Adrenal gland (tissue), 12 donors: ENCODE measurements around the gene DMD. TPM values are rescaled to one million over a fixed set of nuclear protein-coding genes. Genes with fewer than 3 reads are reported as not detected.
"Not testable (repeated sequence)": the region's sequence is repeated elsewhere in the genome, so short reads cannot be mapped to it uniquely, and the experiment has no call there.

Experiments
- DNase-seq, 7 donors: peaks; one replicate each; pipeline ENCODE4 v3.0.0-alpha.2; 2019 to 2020
- H3K27ac ChIP-seq, 5 donors: fragments of 200-600 bp; sonication (generic) in 4 of 5; 1 replicate in 3 of 5; 2 replicates in 2 of 5; pipeline versions ENCODE4 v1.5.1 to v1.8.0; 2016 to 2020; ENCODE audit warnings: mild to moderate bottlenecking in 1 of 5
- H3K27me3 ChIP-seq: fragments of 200-600 bp; 2 replicates; pipeline ENCODE4 v1.8.0; 2021
- H3K36me3 ChIP-seq, 2 donors: fragments of 200-600 bp; replicated peaks in 1 of 2; 1 replicate in 1 of 2; 2 replicates in 1 of 2; pipeline versions ENCODE4 v1.5.1 to v1.8.0; 2018 to 2022
- H3K4me1 ChIP-seq, 2 donors: fragments of 200-600 bp; replicated peaks in 1 of 2; 1 replicate in 1 of 2; 2 replicates in 1 of 2; pipeline versions ENCODE4 v1.5.1 to v1.8.0; 2018 to 2021
- H3K4me3 ChIP-seq, 4 donors: fragments of 200-600 bp; sonication (generic) in 3 of 4; one replicate each; pipeline ENCODE4 v1.5.1; 2016 to 2018
- H3K9me3 ChIP-seq, 3 donors: fragments of 200-600 bp; sonication (generic) in 1 of 3; replicated peaks in 1 of 3; 1 replicate in 2 of 3; 2 replicates in 1 of 3; pipeline versions ENCODE4 v1.5.1 to v1.8.0; 2016 to 2021
- POLR2A ChIP-seq, 2 donors: fragments of 450-650 bp; IDR thresholded peaks; one replicate each; pipeline ENCODE4 v1.6.1; 2017; ENCODE audit warnings: antibody characterized with exemption in 2 of 2, mild to moderate bottlenecking in 2 of 2, moderate library complexity in 1 of 2
- WGBS, 4 donors: extraction: QIAGEN DNeasy Blood & Tissue Kit in 2 of 4; methylation state at CpG; one replicate each; pipeline versions ENCODE4 v1.1.5 to v1.1.7; 2013 to 2017; 5-methylcytosine and 5-hydroxymethylcytosine counted together
- intact Hi-C, 2 donors: fragments of 100-400 bp; cut with DNase I; formaldehyde crosslinking; loops; one replicate each; pipeline versions ENCODE4 v1.14.1 to v1.15.0; 2022 to 2023
- polyA plus RNA-seq, 3 donors: library from polyadenylated mRNA; stranded (reverse); fragments of 200-250 nt in 2 of 3; fragments of 350-450 nt in 1 of 3; fragmentation: Illumina TruSeq in 1 of 3; extraction: RNeasy Lipid Tissue Mini Kit (QIAGEN cat#74804) in 1 of 3; gene quantifications; one replicate each; pipeline ENCODE4 v1.2.3, GENCODE V29; 2013 to 2014
- total RNA-seq, 9 donors: library from RNA; depleted of rRNA in 4 of 9; stranded (reverse); fragments of >200 nt in 4 of 9; fragments of 120-200 nt in 1 of 9; fragmentation: NEBNext Ultra II Directional in 1 of 9; extraction: Animal tissue kit (Norgen Biotek cat#: 25700) in 1 of 9; gene quantifications; one replicate each; pipeline versions ENCODE4 v1.1.0 to v1.2.4, GENCODE V29; 2013 to 2023
- TF ChIP-seq, protein P1 (sequence below), 6 experiments: fragments of 450-650 bp in 4 of 6; fragments of 200-600 bp in 2 of 6; sonication (generic) in 1 of 6; IDR thresholded peaks; 1 replicate in 5 of 6; 2 replicates in 1 of 6; pipeline versions ENCODE4 v1.5.1 to v1.8.0; 2016 to 2021; ENCODE audit warnings: antibody characterized with exemption in 6 of 6, mild to moderate bottlenecking in 2 of 6, moderate library complexity in 1 of 6
- donor health status: healthy with polysubstance abuse.
- donor health status: Bipolar disorder and iron deficiency.
- donor health status: DM: yes; HTN: yes; CAD: no.
- donor health status: DM: no; HTN: no; CAD: no.
- donor health status: DM: no; HTN: no; CAD: no.
- donor health status: DM: yes; HTN: yes; CAD: no.

Gene DMD
- total and polyA plus RNA-seq, 12 donors, result 14.6 to 89.7 (median 36.2) TPM

DNA sequence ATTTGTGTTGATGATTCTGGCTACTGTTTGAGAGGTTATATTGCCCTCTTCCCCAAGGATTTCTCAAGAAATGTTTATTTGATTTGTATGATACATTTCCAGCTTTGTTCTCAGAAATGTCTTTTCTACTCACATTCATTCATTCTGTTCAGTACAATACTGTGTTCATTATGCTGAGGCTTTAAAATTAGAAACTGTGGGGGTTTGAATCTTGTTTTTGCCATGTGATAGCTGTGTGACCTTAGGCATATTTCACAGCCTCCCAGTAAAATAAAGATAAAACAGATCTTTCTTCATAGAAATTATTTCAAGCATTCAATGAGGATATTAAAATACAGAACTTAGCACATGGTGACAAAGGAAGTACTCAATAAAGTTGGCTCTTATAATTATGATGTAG, 123.9 kb downstream of the DMD start:
- Histone ChIP-seq H3K27ac (no peak overlapping the region), H3K4me3 (no peak overlapping the region), H3K4me1 (no peaks in the 10 kb centered on the region), H3K9me3 (no peaks in the 10 kb centered on the region), H3K36me3 (no peaks in the 10 kb centered on the region), H3K27me3 (no peaks in the 10 kb centered on the region)
- TF ChIP-seq, protein P1, sequence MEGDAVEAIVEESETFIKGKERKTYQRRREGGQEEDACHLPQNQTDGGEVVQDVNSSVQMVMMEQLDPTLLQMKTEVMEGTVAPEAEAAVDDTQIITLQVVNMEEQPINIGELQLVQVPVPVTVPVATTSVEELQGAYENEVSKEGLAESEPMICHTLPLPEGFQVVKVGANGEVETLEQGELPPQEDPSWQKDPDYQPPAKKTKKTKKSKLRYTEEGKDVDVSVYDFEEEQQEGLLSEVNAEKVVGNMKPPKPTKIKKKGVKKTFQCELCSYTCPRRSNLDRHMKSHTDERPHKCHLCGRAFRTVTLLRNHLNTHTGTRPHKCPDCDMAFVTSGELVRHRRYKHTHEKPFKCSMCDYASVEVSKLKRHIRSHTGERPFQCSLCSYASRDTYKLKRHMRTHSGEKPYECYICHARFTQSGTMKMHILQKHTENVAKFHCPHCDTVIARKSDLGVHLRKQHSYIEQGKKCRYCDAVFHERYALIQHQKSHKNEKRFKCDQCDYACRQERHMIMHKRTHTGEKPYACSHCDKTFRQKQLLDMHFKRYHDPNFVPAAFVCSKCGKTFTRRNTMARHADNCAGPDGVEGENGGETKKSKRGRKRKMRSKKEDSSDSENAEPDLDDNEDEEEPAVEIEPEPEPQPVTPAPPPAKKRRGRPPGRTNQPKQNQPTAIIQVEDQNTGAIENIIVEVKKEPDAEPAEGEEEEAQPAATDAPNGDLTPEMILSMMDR (IDR thresholded peaks at IDR 0.05), result no peak
- no peak for TF ChIP-seq POLR2A (IDR thresholded peaks at IDR 0.05)
- no peak for DNase-seq
- intact Hi-C loops, result no loop called here

DNA sequence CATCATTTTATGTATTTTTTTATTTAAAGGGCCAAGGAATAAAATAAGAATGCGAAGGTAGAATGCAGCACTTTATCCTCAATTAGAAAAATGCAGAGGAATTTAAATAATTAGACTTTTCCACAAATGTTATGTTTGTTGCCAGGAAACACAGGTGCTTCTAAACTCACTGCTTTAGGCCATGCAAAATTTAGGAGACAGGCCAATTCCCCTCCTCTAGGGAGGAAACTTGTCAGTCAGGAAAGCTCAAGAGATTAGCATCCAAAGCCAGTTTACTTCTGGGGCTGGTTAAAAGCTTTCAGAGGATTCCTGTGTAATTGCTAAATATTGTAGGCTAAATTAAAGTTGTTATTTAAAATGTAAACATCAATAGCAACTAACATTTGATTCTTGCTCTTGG, 124.5 kb downstream of the DMD start:
- H3K27me3 ChIP-seq, result no peaks in the 10 kb centered on the region
- no peak overlapping the region for H3K27ac ChIP-seq

DNA sequence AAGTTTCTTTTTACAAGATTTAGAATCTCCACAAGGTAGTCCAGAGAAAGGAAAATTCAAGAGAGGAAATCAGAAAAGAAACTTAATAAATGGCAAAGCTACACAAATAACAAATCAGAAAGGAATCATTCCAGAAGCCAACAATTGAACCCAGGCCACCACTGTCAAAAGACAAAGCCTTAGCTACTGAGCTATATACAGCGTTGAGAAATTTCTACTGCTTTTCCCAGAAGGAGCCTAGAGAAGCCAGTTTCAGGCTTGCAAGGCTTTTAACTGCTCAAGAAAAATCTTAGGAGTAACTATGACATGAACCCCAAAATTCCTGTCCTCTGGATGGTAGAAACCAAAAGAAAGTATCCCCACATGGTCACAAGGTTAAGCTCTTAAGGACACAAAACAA, 129.0 kb downstream of the DMD start:
- intact Hi-C loops, result no loop called here
- Histone ChIP-seq H3K4me1 (no peaks in the 10 kb centered on the region), H3K27ac (no peak overlapping the region), H3K36me3 (no peaks in the 10 kb centered on the region), H3K9me3 (no peaks in the 10 kb centered on the region), H3K27me3 (no peaks in the 10 kb centered on the region), H3K4me3 (no peak overlapping the region)
- WGBS, 4 donors, result 69 to 95% (median 82%) methylated on average over 1 of the region's 1 CpG
- TF ChIP-seq, protein P1 (IDR thresholded peaks at IDR 0.05), result no peak
- TF ChIP-seq POLR2A (IDR thresholded peaks at IDR 0.05), result no peak
- DNase-seq, result no peak

More for the DNA sequence above, 124.5 kb downstream of the DMD start:
- no peaks in the 10 kb centered on the region for H3K4me1 ChIP-seq
- no peak for TF ChIP-seq POLR2A (IDR thresholded peaks at IDR 0.05)
- TF ChIP-seq, protein P1 (IDR thresholded peaks at IDR 0.05), result no peak
- no peaks in the 10 kb centered on the region for H3K9me3 ChIP-seq
- DNase-seq, result no peak
- intact Hi-C loops, result no loop called here
- H3K36me3 ChIP-seq, result no peaks in the 10 kb centered on the region
- 87 to 94% (median 88%) methylated on average over 1 of the region's 1 CpG for WGBS, 4 donors
- H3K4me3 ChIP-seq, result no peak overlapping the region

DNA sequence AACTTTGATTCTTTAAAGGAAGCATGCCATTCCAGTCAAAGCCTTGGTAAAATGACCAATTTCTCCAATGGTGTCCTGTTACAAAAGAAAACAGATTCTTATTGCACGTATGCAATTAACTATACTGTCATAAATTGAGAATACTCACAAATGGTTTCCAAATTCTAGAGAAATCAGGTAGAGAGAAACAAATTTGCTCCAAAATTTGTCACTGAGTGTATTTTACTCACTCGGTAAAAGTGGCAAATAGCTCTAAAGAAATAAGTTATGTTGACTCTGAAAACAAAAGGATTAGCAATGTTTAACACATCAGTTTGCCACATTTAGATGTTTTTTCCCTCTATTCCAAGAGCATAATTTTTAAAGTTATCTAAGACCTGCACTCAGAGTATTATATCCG, 133.1 kb downstream of the DMD start:
- no peaks in the 10 kb centered on the region for H3K27me3 ChIP-seq
- DNase-seq, result no peak
- intact Hi-C loops, result no loop called here
- H3K36me3 ChIP-seq, result no peaks in the 10 kb centered on the region
- H3K4me3 ChIP-seq, result no peak overlapping the region
- no peaks in the 10 kb centered on the region for H3K9me3 ChIP-seq
- WGBS, 4 donors, result 63 to 93% (median 90%) methylated on average over 3 of the region's 3 CpGs
- H3K27ac ChIP-seq, result no peak overlapping the region
- TF ChIP-seq, protein P1 (IDR thresholded peaks at IDR 0.05), result no peak
- TF ChIP-seq POLR2A (IDR thresholded peaks at IDR 0.05), result no peak
- no peaks in the 10 kb centered on the region for H3K4me1 ChIP-seq

DNA sequence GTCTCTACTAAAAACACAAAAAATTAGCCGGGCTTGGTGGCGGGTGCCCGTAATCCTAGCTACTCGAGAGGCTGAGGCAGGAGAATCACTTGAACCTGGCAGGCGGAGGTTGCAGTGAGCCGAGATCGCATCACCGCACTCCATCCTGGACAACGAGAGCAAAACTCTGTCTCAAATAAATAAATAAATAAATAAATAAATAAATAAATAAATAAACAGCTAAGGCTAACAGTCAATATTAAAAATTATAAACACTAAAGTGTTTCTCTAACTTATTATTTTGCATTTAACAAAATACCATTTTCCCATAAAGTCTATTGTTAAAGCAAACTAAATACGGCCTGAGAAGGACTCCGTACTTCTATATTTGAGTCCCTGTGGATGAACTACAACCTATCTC, 137.7 kb downstream of the DMD start:
- DNase-seq, H3K4me3 ChIP-seq, H3K36me3 ChIP-seq, H3K9me3 ChIP-seq, intact Hi-C loops, H3K4me1 ChIP-seq, H3K27me3 ChIP-seq, H3K27ac ChIP-seq: not testable (repeated sequence)
- WGBS, 4 donors, result 94 to 99% (median 96%) methylated on average over 11 of the region's 11 CpGs
